WERI-Rb-1 (cell line): ENCODE data around the gene NPAS3.
A peak's percentile ranks its signal among the peaks of the same experiment; 100 is the strongest.

Experiments used
- DNase-seq: peaks from one replicate; pipeline ENCODE4 v3.0.0-alpha.2; 2020
- H3K27ac ChIP-seq: fragments of 250-450 bp; sonication (Bioruptor Pico); 2 replicates; pipeline ENCODE4 v1.5.1; 2020; ENCODE audit warnings: mild to moderate bottlenecking, moderate library complexity
- H3K27me3 ChIP-seq: fragments of 250-450 bp; sonication (Bioruptor Pico); 2 replicates; pipeline ENCODE4 v1.5.1; 2021; ENCODE audit warnings: mild to moderate bottlenecking, low read depth, moderate library complexity; ENCODE audit not compliant: insufficient read depth, severe bottlenecking
- H3K36me3 ChIP-seq: fragments of 250-450 bp; sonication (Bioruptor Pico); 2 replicates; pipeline ENCODE4 v1.5.1; 2020; ENCODE audit warnings: mild to moderate bottlenecking, moderate library complexity
- H3K4me3 ChIP-seq: 2 replicates; pipeline ENCODE4 v1.5.1; 2011; ENCODE audit warnings: low read depth, mild to moderate bottlenecking, control low read depth, low read length
- H3K9me3 ChIP-seq: fragments of 250-450 bp; sonication (Bioruptor Pico); 2 replicates; pipeline ENCODE4 v1.5.1; 2021; ENCODE audit warnings: mild to moderate bottlenecking, moderate library complexity; ENCODE audit not compliant: severe bottlenecking
- CTCF ChIP-seq: IDR thresholded peaks from 2 replicates; pipeline ENCODE4 v1.5.1; 2011; ENCODE audit warnings: low read depth, mild to moderate bottlenecking, control low read depth, inconsistent platforms, low read length

Gene NPAS3

GRCh38 chr14:33674927-33675326, 736.2 kb downstream of the NPAS3 start:
- H3K36me3 ChIP-seq = no peaks in the 10 kb centered on the region
- no peak overlapping the region for H3K27ac ChIP-seq
- no peak overlapping the region for H3K4me3 ChIP-seq
- no peak for TF ChIP-seq CTCF
- no peak for DNase-seq
- H3K27me3 ChIP-seq = no peaks in the 10 kb centered on the region
- no peaks in the 10 kb centered on the region for H3K9me3 ChIP-seq

- no peaks in the 10 kb centered on the region for H3K27me3 ChIP-seq
- no peak for DNase-seq
- H3K9me3 ChIP-seq = no peaks in the 10 kb centered on the region
- H3K4me3 ChIP-seq = no peak overlapping the region
- no peaks in the 10 kb centered on the region for H3K36me3 ChIP-seq
- no peak overlapping the region for H3K27ac ChIP-seq
- TF ChIP-seq CTCF = no peak
Observed at GRCh38 chr14:33675415-33676130, 736.9 kb downstream of the NPAS3 start.

GRCh38 chr14:33676135-33676566, 737.5 kb downstream of the NPAS3 start:
- peak; percentile 84 for DNase-seq
- Histone ChIP-seq H3K27me3 (no peaks in the 10 kb centered on the region), H3K36me3 (no peaks in the 10 kb centered on the region), H3K4me3 (no peak overlapping the region), H3K9me3 (no peaks in the 10 kb centered on the region), H3K27ac (no peak overlapping the region)
- peak; percentile 68 for TF ChIP-seq CTCF

DNA sequence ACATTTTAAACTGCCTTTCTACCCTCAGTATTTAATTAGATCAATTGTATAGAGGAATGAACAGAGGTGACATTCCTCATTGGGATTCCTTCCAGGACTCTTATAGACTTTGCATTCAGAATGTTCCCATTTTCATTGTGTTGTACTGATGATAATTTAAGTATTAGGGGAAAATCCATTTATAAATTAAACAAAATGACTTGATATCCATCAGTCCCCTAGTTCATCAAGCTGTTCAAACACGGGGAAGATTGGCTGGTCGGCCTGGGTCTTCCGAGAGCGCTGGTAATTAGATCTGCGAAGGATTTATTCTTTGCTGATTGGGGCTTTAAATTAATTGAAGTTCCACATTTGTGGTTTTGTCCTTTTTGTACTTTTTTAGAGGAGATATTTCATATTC, 738.2 kb downstream of the NPAS3 start:
- Histone ChIP-seq H3K36me3 (no peaks in the 10 kb centered on the region), H3K9me3 (no peaks in the 10 kb centered on the region), H3K27ac (no peak overlapping the region), H3K27me3 (no peaks in the 10 kb centered on the region), H3K4me3 (no peak overlapping the region)
- TF ChIP-seq CTCF = no peak
- DNase-seq = no peak

DNA sequence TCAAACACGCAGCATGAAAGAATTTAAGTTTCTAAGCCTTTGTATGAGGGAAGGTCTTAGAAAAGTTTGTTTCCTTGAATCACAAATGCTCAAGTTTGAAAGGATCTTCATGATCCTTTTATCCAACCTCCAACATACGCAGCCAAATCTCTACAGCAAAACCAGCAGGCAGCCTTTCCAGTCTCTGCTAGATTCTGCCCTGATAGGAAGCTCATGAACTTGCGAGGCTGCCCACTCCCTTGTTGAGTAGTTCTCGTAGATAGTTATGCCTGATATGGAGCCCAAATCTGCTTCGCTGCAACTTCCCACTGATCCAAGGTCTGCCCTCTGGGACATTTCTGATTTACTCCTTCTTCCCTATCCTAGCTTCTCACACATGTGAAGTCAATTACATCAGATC, 739.3 kb downstream of the NPAS3 start:
- no peak overlapping the region for H3K4me3 ChIP-seq
- DNase-seq = no peak
- no peak for TF ChIP-seq CTCF
- H3K27me3 ChIP-seq = no peaks in the 10 kb centered on the region
- H3K9me3 ChIP-seq = no peaks in the 10 kb centered on the region
- H3K36me3 ChIP-seq = no peaks in the 10 kb centered on the region
- H3K27ac ChIP-seq = no peak overlapping the region

DNA sequence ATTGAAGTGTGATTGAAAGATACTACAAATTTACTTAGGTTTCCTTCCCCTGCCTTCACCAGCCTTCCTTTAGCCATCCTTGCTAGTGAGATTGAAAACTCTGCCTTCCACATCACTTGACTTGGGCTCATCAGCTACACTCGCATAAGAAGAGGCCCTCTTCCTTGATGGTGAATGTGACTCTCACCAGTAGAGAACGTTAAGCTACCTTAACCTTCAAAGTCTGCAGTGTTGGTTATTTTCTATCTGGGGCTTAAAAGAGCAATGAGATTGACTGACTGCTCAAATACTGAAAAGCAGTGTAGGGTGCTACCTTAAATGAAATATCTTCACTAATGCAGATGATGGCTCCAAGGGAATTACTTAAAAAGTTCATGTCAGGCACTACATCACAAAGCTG, 740.3 kb downstream of the NPAS3 start:
- Histone ChIP-seq H3K27ac (no peak overlapping the region), H3K4me3 (no peak overlapping the region)
- no peak for DNase-seq

More for the DNA sequence above, 740.3 kb downstream of the NPAS3 start:
- H3K36me3 ChIP-seq = no peaks in the 10 kb centered on the region
- H3K9me3 ChIP-seq = no peaks in the 10 kb centered on the region
- no peaks in the 10 kb centered on the region for H3K27me3 ChIP-seq
- TF ChIP-seq CTCF = no peak
